Measurements from ENCODE around the gene MGME1. TPM values are rescaled to one million over a fixed set of nuclear protein-coding genes. Genes with fewer than 3 reads are reported as not detected.

Gene MGME1
- total RNA-seq, 1 donor from 2014 or later: 13.9 TPM

Other genes with a start within 250 kb of the MGME1 start
- 40.4 TPM for gene SNX5, start 224 bp upstream of the MGME1 start, total RNA-seq
- gene OVOL2, start 88.9 kb downstream of the MGME1 start, total RNA-seq: not detected
- 13.1 TPM for gene KAT14, start 168.8 kb downstream of the MGME1 start, total RNA-seq
- 12.6 TPM for gene PET117, start 168.8 kb downstream of the MGME1 start, total RNA-seq

Data from left ventricle myocardium superior (tissue), 1 donor.